Heart left ventricle (tissue), 13 donors: ENCODE results near the gene ATP7B.

Source experiments
- CTCF ChIP-seq, 12 donors: fragments of 200-600 bp; sonication (generic) in 4 of 12; IDR thresholded peaks; one replicate each; pipeline versions ENCODE4 v1.5.0 to v1.8.0; 2018 to 2022; ENCODE audit warnings: antibody characterized with exemption in 12 of 12, mild to moderate bottlenecking in 5 of 12
- POLR2A ChIP-seq, 2 donors: fragments of 450-650 bp; IDR thresholded peaks; one replicate each; pipeline ENCODE4 v1.6.1; 2017; ENCODE audit warnings: antibody characterized with exemption in 2 of 2, mild to moderate bottlenecking in 2 of 2, moderate library complexity in 2 of 2
- donor health status: ischemic (EF 13 %, LVEDD 7.1; RV severe dilation, severe dysfunction).
- donor health status: DM: no; HTN: yes; CAD: no.
- donor health status: DM: no; HTN: no; CAD: no.
- donor health status: ischemic (EF 25% LVEDD 6.9; RV normal size, moderate dysfunction).
- donor health status: ischemic (EF 25% LVEDD 5.7; RV mildly dilated, moderate dysfunction).
- donor health status: ischemic (EF 35%, LVEDD 5.7; RV mildly dilated, moderate dysfunction).
- donor health status: nonischemic (EF 11% LVEDD 7.7; RV severe dilation, severe dysfunction).
- donor health status: DM: yes; HTN: yes; CAD: no.
- donor health status: PGD.
- donor health status: ischemic (EF 29% LVEDD 5.4; RV normal size, mild dysfunction).
- donor health status: nonischemic (EF 23%, LVEDD 6.1; RV moderate dilation, normal function).

GRCh38 chr13:51988988-51989618 lies 22.1 kb downstream of the ATP7B start:
- TF ChIP-seq CTCF (IDR thresholded peaks at IDR 0.05) (no peak), POLR2A (IDR thresholded peaks at IDR 0.05) (no peak)
